Liver (tissue), 9 donors: ENCODE measurements around the gene NADSYN1. TPM values are rescaled to one million over a fixed set of nuclear protein-coding genes. Genes with fewer than 3 reads are reported as not detected.
A peak's percentile ranks its signal among the peaks of the same experiment; 100 is the strongest.

ENCODE experiments used
- DNase-seq: peaks from one replicate; pipeline ENCODE4 v3.0.0-alpha.2; 2017; ENCODE audit warnings: low spot score
- H3K27ac ChIP-seq, 2 donors: one replicate each; pipeline ENCODE4 v1.7.0; 2013; ENCODE audit warnings: inconsistent platforms in 2 of 2, low read length in 2 of 2, control low read depth in 1 of 2, low read depth in 1 of 2, mild to moderate bottlenecking in 1 of 2
- H3K27me3 ChIP-seq, 4 donors: one replicate each; pipeline versions ENCODE4 v1.6.1 to v1.7.0; 2013; ENCODE audit warnings: low read length in 3 of 4, inconsistent platforms in 1 of 4, mild to moderate bottlenecking in 1 of 4, moderate library complexity in 1 of 4; ENCODE audit not compliant: control insufficient read depth in 4 of 4, insufficient read depth in 4 of 4
- H3K36me3 ChIP-seq, 4 donors: one replicate each; pipeline versions ENCODE4 v1.6.1 to v1.7.0; 2013; ENCODE audit warnings: low read length in 3 of 4, mild to moderate bottlenecking in 3 of 4, low read depth in 1 of 4, moderate library complexity in 1 of 4; ENCODE audit not compliant: control insufficient read depth in 4 of 4, insufficient read depth in 3 of 4
- H3K4me1 ChIP-seq, 4 donors: one replicate each; pipeline versions ENCODE4 v1.6.1 to v1.7.0; 2013; ENCODE audit warnings: low read length in 3 of 4, mild to moderate bottlenecking in 3 of 4, moderate library complexity in 1 of 4; ENCODE audit not compliant: control insufficient read depth in 4 of 4, insufficient read depth in 4 of 4
- H3K4me3 ChIP-seq, 3 donors: one replicate each; pipeline versions ENCODE4 v1.6.1 to v1.7.0; 2013; ENCODE audit warnings: low read length in 3 of 3, control low read depth in 1 of 3, low read depth in 1 of 3, mild to moderate bottlenecking in 1 of 3
- H3K9ac ChIP-seq, 2 donors: one replicate each; pipeline ENCODE4 v1.7.0; 2013; ENCODE audit warnings: low read length in 2 of 2, mild to moderate bottlenecking in 2 of 2, moderate library complexity in 2 of 2, control low read depth in 1 of 2, low read depth in 1 of 2
- H3K9me3 ChIP-seq, 4 donors: one replicate each; pipeline versions ENCODE4 v1.6.1 to v1.7.0; 2013; ENCODE audit warnings: low read length in 3 of 4; ENCODE audit not compliant: control insufficient read depth in 4 of 4
- ATF3 ChIP-seq: IDR thresholded peaks from 2 replicates; pipeline ENCODE4 v1.6.1; 2016; ENCODE audit warnings: antibody characterized with exemption
- CTCF ChIP-seq: fragments of 150-350 bp; IDR thresholded peaks from 2 replicates; pipeline ENCODE4 v1.5.1; 2017; ENCODE audit warnings: improper control_type of control experiment, low read depth, low read length; ENCODE audit not compliant: missing input control
- FOXA1 ChIP-seq: IDR thresholded peaks from 2 replicates; pipeline ENCODE4 v1.6.1; 2016; ENCODE audit warnings: antibody characterized with exemption
- FOXA2 ChIP-seq: IDR thresholded peaks from 2 replicates; pipeline ENCODE4 v1.6.1; 2016; ENCODE audit warnings: antibody characterized with exemption
- GABPA ChIP-seq, 2 donors: IDR thresholded peaks in 1 of 2; conservative IDR thresholded peaks in 1 of 2; 2 replicates each; pipeline ENCODE4 v1.6.1; 2016; ENCODE audit warnings: antibody characterized with exemption in 2 of 2, mild to moderate bottlenecking in 1 of 2, moderate library complexity in 1 of 2
- HNF4A ChIP-seq, 2 donors: conservative IDR thresholded peaks; 2 replicates each; pipeline ENCODE4 v1.6.1; 2016; ENCODE audit warnings: antibody characterized with exemption in 2 of 2, mild to moderate bottlenecking in 2 of 2
- MAX ChIP-seq: IDR thresholded peaks from 2 replicates; pipeline ENCODE4 v1.6.1; 2016; ENCODE audit warnings: antibody characterized with exemption
- NR2F2 ChIP-seq: IDR thresholded peaks from 2 replicates; pipeline ENCODE4 v1.6.1; 2016; ENCODE audit warnings: antibody characterized with exemption
- RAD21 ChIP-seq, 2 donors: IDR thresholded peaks; 2 replicates each; pipeline ENCODE4 v1.6.1; 2016; ENCODE audit warnings: antibody characterized with exemption in 2 of 2, mild to moderate bottlenecking in 2 of 2
- REST ChIP-seq: IDR thresholded peaks from 2 replicates; pipeline ENCODE4 v1.6.1; 2016; ENCODE audit warnings: antibody characterized with exemption, mild to moderate bottlenecking
- SP1 ChIP-seq: IDR thresholded peaks from 2 replicates; pipeline ENCODE4 v1.6.1; 2018; ENCODE audit warnings: antibody characterized with exemption, mild to moderate bottlenecking
- TAF1 ChIP-seq: conservative IDR thresholded peaks from 2 replicates; pipeline ENCODE4 v1.6.1; 2016; ENCODE audit warnings: antibody characterized with exemption, mild to moderate bottlenecking
- YY1 ChIP-seq: IDR thresholded peaks from 2 replicates; pipeline ENCODE4 v1.6.1; 2016; ENCODE audit warnings: antibody characterized with exemption, mild to moderate bottlenecking
- ZBTB33 ChIP-seq: IDR thresholded peaks from 2 replicates; pipeline ENCODE4 v1.6.1; 2016; ENCODE audit warnings: antibody characterized with exemption
- WGBS: extraction: QIAGEN DNeasy Blood & Tissue Kit; methylation state at CpG from one replicate; pipeline ENCODE4 v1.1.7; 2013; 5-methylcytosine and 5-hydroxymethylcytosine counted together
- polyA plus RNA-seq, 2 donors: library from polyadenylated mRNA; stranded (reverse) in 1 of 2; unstranded in 1 of 2; fragments of 200-250 nt in 1 of 2; fragments of >200 nt in 1 of 2; fragmentation: Nextera tagmentation in 1 of 2; extraction: Ambion mirVana in 1 of 2; gene quantifications; one replicate each; pipeline versions ENCODE4 v1.2.1 to v1.2.3, GENCODE V29; 2013 to 2015
- total RNA-seq, 2 donors: library from RNA; depleted of rRNA; stranded (reverse); fragments of >200 nt; gene quantifications; one replicate each; pipeline ENCODE4 v1.2.3, GENCODE V29; 2014
- donor health status: healthy.
- donor health status: healthy.
- donor health status: healthy.
- donor health status: healthy.
- donor health status: healthy.

NADSYN1 gene
- total and polyA plus RNA-seq, 4 donors, result 16.6 to 33.6 (median 22.2) TPM

GRCh38 chr11:71447791-71448256, 5.2 kb upstream of the NADSYN1 start:
- DNase-seq, result no peak
- peaks cover 5 to 45% (median 26%) of the 10 kb centered on the region in 4 donors for H3K4me1 ChIP-seq
- WGBS, result 2% methylated on average over 31 of the region's 31 CpGs
- H3K4me3 ChIP-seq, result peak overlapping the region; percentile 78 to 88 (median 80)
- H3K36me3 ChIP-seq, result peaks cover 4 to 25% (median 19%) of the 10 kb centered on the region in 4 donors
- H3K9ac ChIP-seq, result peak overlapping the region; percentile 82 to 92
- H3K27ac ChIP-seq, result peak overlapping the region; percentile 97
- no peaks in the 10 kb centered on the region for H3K9me3 ChIP-seq
- TF ChIP-seq GABPA (IDR thresholded peaks at IDR 0.05 in 1 of 2, conservative IDR thresholded peaks at IDR 0.05 in 1 of 2), result no peak
- no peak for TF ChIP-seq HNF4A (conservative IDR thresholded peaks at IDR 0.05)
- no peak for TF ChIP-seq FOXA2
- TF ChIP-seq ZBTB33, result no peak
- no peak for TF ChIP-seq ATF3
- TF ChIP-seq REST, result no peak
- no peak for TF ChIP-seq RAD21 (IDR thresholded peaks at IDR 0.05)
- TF ChIP-seq SP1, result no peak
- no peak for TF ChIP-seq NR2F2
- no peak for TF ChIP-seq CTCF
- no peak for TF ChIP-seq TAF1
- TF ChIP-seq YY1, result no peak
- TF ChIP-seq FOXA1, result no peak
- no peak for TF ChIP-seq MAX
- H3K27me3 ChIP-seq, result no peaks in the 10 kb centered on the region
